ENCODE measurements around the gene SPZ1.
"Not testable (repeated sequence)": the region's sequence is repeated elsewhere in the genome, so short reads cannot be mapped to it uniquely, and the experiment has no call there.

Gene SPZ1

DNA sequence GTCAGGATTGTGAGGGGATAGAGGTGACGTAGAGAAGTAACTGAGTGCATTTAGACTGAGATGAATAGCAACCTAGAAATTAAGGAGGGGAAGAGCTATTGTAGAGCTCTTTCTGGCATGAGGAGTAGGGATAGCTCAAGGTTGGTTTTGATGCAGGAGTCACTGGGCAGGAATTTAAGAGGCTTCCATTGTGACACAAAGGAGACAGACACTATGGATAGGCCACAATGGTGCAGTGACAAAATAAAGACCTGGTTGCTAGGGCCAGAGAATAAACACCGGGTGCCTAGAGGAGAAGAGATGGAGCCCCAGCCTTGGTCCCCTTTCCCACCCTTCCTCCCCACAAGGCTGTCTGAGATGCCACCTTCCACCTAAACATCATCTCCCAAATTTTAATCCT, at the start of gene SPZ1:
Gene SPZ1, plus strand, starts transcription at position 301 of the 400 bp plus-strand sequence. CDS start 214 bp downstream, outside the sequence.
- Histone ChIP-seq H3K27me3 (ENCODE audit: control insufficient read depth, insufficient read depth, low read length) (no peaks in the 10 kb centered on the region), H3K4me1 (ENCODE audit: control insufficient read depth, insufficient read depth, low read length) (no peaks in the 10 kb centered on the region), H3K9ac (ENCODE audit: low read length) (no peak within 1 kb of the TSS), H3K9me3 (ENCODE audit: control insufficient read depth, insufficient read depth, low read depth, low read length) (no peaks in the 10 kb centered on the region), H3K4me3 (ENCODE audit: low read depth, low read length) (no peak within 1 kb of the TSS), H3K36me3 (ENCODE audit: control insufficient read depth, insufficient read depth, low read length) (no peaks in the 10 kb centered on the region), H3K27ac (ENCODE audit: low read depth, low read length) (no peak within 1 kb of the TSS)

DNA sequence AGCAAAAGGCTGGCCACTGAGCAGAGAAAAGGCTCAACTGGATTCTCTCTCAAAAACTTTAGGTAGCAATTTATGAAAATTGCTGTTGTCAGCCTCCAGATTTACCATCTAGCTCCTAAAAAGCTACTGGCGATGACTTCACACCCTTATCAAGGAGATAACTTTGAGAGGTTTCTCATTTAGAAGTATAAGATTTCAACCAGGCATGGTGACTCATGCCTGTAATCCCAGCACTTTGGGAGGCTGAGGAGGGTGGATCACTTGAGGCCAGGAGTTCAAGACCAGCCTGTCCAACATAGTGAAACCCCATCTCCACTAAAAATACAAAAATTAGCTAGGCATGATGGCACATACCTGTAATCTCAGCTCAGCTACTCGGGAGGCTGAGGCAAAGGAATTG, 49.3 kb upstream of the SPZ1 start:
- not testable (repeated sequence) for H3K27ac ChIP-seq (ENCODE audit: low read depth, low read length); H3K27me3 ChIP-seq (ENCODE audit: control insufficient read depth, insufficient read depth, low read length); H3K36me3 ChIP-seq (ENCODE audit: control insufficient read depth, insufficient read depth, low read length); H3K9me3 ChIP-seq (ENCODE audit: control insufficient read depth, insufficient read depth, low read depth, low read length); H3K4me3 ChIP-seq (ENCODE audit: low read depth, low read length); H3K4me1 ChIP-seq (ENCODE audit: control insufficient read depth, insufficient read depth, low read length); H3K9ac ChIP-seq (ENCODE audit: low read length)

- no peaks in the 10 kb centered on the region for H3K9me3 ChIP-seq (ENCODE audit: control insufficient read depth, insufficient read depth, low read depth, low read length)
- no peak overlapping the region for H3K27ac ChIP-seq (ENCODE audit: low read depth, low read length)
- H3K4me3 ChIP-seq (ENCODE audit: low read depth, low read length): no peak overlapping the region
- H3K36me3 ChIP-seq (ENCODE audit: control insufficient read depth, insufficient read depth, low read length): no peaks in the 10 kb centered on the region
- no peaks in the 10 kb centered on the region; the same call in 1 of the 2 replicates for H3K4me1 ChIP-seq (ENCODE audit: control insufficient read depth, insufficient read depth, low read length)
- H3K9ac ChIP-seq (ENCODE audit: low read length): no peak overlapping the region
- no peaks in the 10 kb centered on the region for H3K27me3 ChIP-seq (ENCODE audit: control insufficient read depth, insufficient read depth, low read length)
Observed at GRCh38 chr5:80275347-80275746, 44.5 kb upstream of the SPZ1 start.

DNA sequence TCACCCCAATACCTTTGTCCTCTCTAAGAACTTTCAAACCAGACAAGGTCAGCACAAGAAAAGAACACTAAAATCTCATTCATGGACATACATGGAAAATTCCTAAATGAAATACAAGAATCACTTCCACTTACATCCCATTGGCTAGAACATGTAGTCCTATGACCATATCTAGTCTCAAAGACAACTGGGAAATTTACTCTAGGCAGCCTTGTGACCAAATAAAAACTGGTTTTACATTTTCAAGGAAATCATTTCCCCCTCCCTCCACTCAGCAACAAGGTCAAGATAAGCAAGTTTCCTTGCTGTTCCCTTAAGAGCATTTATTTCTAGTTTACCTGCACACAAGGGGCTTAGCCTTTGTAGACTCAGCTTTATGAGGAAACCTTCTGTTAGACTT, 43.6 kb upstream of the SPZ1 start:
- H3K27me3 ChIP-seq (ENCODE audit: control insufficient read depth, insufficient read depth, low read length): no peaks in the 10 kb centered on the region
- H3K36me3 ChIP-seq (ENCODE audit: control insufficient read depth, insufficient read depth, low read length): no peaks in the 10 kb centered on the region
- H3K4me3 ChIP-seq (ENCODE audit: low read depth, low read length): no peak overlapping the region
- H3K9me3 ChIP-seq (ENCODE audit: control insufficient read depth, insufficient read depth, low read depth, low read length): no peaks in the 10 kb centered on the region
- no peaks in the 10 kb centered on the region; the same call in 1 of the 2 replicates for H3K4me1 ChIP-seq (ENCODE audit: control insufficient read depth, insufficient read depth, low read length)
- H3K27ac ChIP-seq (ENCODE audit: low read depth, low read length): no peak overlapping the region
- no peak overlapping the region for H3K9ac ChIP-seq (ENCODE audit: low read length)

DNA sequence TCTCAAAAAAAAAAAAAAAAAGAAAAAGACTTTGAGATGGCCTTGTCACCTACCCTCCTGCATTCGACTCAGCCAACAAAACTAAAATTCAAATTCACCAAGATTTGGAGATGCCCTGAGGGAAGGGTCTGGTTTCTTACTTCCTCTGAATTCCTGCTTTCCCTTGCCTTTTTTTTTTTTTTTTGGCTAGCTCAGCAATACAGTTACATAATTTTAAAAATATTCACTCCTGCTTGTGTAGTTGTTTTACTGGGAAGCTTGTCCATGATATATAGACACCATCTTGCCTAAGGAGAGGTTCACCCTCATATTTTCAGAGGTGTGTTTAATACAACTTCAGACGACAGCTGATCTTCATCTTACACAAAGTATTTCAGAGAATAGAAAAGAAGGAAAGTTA, 42.6 kb upstream of the SPZ1 start:
- H3K9ac ChIP-seq (ENCODE audit: low read length): no peak overlapping the region
- no peaks in the 10 kb centered on the region for H3K27me3 ChIP-seq (ENCODE audit: control insufficient read depth, insufficient read depth, low read length)
- no peaks in the 10 kb centered on the region for H3K9me3 ChIP-seq (ENCODE audit: control insufficient read depth, insufficient read depth, low read depth, low read length)
- H3K4me1 ChIP-seq (ENCODE audit: control insufficient read depth, insufficient read depth, low read length): no peaks in the 10 kb centered on the region
- no peak overlapping the region for H3K4me3 ChIP-seq (ENCODE audit: low read depth, low read length)
- H3K36me3 ChIP-seq (ENCODE audit: control insufficient read depth, insufficient read depth, low read length): no peaks in the 10 kb centered on the region
- H3K27ac ChIP-seq (ENCODE audit: low read depth, low read length): no peak overlapping the region

DNA sequence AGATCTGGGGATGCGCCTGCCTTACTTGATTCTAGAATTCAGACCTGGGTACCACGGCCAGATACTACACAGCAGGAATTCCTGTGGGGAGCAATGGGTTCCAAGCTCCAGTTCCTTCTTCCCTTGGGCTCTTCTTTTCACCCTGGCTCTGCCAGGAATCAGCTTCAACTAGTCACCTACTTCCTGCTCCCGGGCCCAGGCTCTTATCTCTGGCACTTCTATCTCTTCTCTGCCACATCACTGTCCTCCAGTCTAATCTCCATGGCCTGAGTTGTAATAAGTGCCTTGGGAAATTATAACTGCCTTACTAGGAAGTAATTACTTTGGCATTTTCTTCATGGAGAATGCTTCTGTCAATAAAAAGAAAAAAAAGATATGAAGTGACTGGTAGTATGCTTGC, 37.7 kb upstream of the SPZ1 start:
- H3K9ac ChIP-seq (ENCODE audit: low read length): no peak overlapping the region
- no peaks in the 10 kb centered on the region for H3K36me3 ChIP-seq (ENCODE audit: control insufficient read depth, insufficient read depth, low read length)
- H3K4me1 ChIP-seq (ENCODE audit: control insufficient read depth, insufficient read depth, low read length): 0 out of 2 replicates have a peak, but pooled peaks cover 4% of the 10 kb centered on the region
- no peak overlapping the region for H3K4me3 ChIP-seq (ENCODE audit: low read depth, low read length)
- H3K27me3 ChIP-seq (ENCODE audit: control insufficient read depth, insufficient read depth, low read length): no peaks in the 10 kb centered on the region
- H3K9me3 ChIP-seq (ENCODE audit: control insufficient read depth, insufficient read depth, low read depth, low read length): no peaks in the 10 kb centered on the region
- H3K27ac ChIP-seq (ENCODE audit: low read depth, low read length): no peak overlapping the region

DNA sequence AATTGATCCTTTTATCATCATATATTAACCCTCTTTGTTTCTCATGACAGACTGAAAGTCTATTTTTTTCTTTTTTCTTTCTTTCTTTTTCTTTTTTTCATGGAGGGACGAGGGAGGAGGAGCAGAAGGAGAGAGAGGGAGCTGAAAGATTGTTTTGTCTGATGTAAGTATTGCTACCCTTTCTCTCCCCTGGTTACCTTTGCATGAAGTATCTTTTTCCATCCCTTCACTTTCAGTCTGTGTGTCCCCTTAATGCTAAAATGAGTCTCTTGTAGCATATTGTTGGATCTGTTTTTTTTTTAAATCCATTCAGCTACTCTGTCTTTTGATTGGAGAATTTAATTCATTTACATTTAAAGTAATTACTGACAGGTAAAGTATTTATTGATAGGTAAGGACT, 36.4 kb upstream of the SPZ1 start:
- no peaks in the 10 kb centered on the region for H3K36me3 ChIP-seq (ENCODE audit: control insufficient read depth, insufficient read depth, low read length)
- no peak overlapping the region for H3K9ac ChIP-seq (ENCODE audit: low read length)
- H3K9me3 ChIP-seq (ENCODE audit: control insufficient read depth, insufficient read depth, low read depth, low read length): no peaks in the 10 kb centered on the region
- H3K27me3 ChIP-seq (ENCODE audit: control insufficient read depth, insufficient read depth, low read length): no peaks in the 10 kb centered on the region
- 0 out of 2 replicates have a peak, but pooled peaks cover 4% of the 10 kb centered on the region for H3K4me1 ChIP-seq (ENCODE audit: control insufficient read depth, insufficient read depth, low read length)
- H3K4me3 ChIP-seq (ENCODE audit: low read depth, low read length): no peak overlapping the region
- H3K27ac ChIP-seq (ENCODE audit: low read depth, low read length): no peak overlapping the region

GRCh38 chr5:80284720-80285119, 35.1 kb upstream of the SPZ1 start:
- no peak overlapping the region for H3K9ac ChIP-seq (ENCODE audit: low read length)
- H3K9me3 ChIP-seq (ENCODE audit: control insufficient read depth, insufficient read depth, low read depth, low read length): no peaks in the 10 kb centered on the region
- H3K36me3 ChIP-seq (ENCODE audit: control insufficient read depth, insufficient read depth, low read length): no peaks in the 10 kb centered on the region
- no peak overlapping the region for H3K27ac ChIP-seq (ENCODE audit: low read depth, low read length)
- H3K4me1 ChIP-seq (ENCODE audit: control insufficient read depth, insufficient read depth, low read length): 0 out of 2 replicates have a peak, but pooled peaks cover 4% of the 10 kb centered on the region
- H3K4me3 ChIP-seq (ENCODE audit: low read depth, low read length): no peak overlapping the region
- no peaks in the 10 kb centered on the region for H3K27me3 ChIP-seq (ENCODE audit: control insufficient read depth, insufficient read depth, low read length)

GRCh38 chr5:80288177-80288576, 31.6 kb upstream of the SPZ1 start:
- Histone ChIP-seq H3K27me3 (ENCODE audit: control insufficient read depth, insufficient read depth, low read length) (no peaks in the 10 kb centered on the region), H3K4me1 (ENCODE audit: control insufficient read depth, insufficient read depth, low read length) (0 out of 2 replicates have a peak, but pooled peaks cover 4% of the 10 kb centered on the region)

DNA sequence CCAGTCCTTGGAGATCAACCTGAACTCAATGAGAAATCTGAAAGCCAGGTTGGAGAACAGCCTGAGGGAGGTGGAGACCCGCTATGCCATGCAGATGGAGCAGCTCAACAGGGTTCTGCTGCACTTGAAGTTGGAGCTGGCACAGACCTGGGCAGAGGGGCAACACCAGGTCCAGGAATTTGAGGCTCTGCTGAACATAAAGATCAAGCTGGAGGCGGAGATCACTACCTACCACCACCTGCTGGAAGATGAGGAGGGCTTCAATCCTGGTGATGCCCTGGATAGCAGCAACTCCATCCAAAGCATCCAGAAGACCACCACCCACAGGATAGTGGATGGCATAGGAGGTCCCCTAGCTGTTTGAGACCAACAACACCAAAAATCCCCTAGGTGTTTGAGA, 30.5 kb upstream of the SPZ1 start:
- Histone ChIP-seq H3K9ac (ENCODE audit: low read length) (no peak overlapping the region), H3K36me3 (ENCODE audit: control insufficient read depth, insufficient read depth, low read length) (no peaks in the 10 kb centered on the region), H3K27ac (ENCODE audit: low read depth, low read length) (no peak overlapping the region), H3K27me3 (ENCODE audit: control insufficient read depth, insufficient read depth, low read length) (no peaks in the 10 kb centered on the region), H3K4me3 (ENCODE audit: low read depth, low read length) (no peak overlapping the region), H3K9me3 (ENCODE audit: control insufficient read depth, insufficient read depth, low read depth, low read length) (no peaks in the 10 kb centered on the region), H3K4me1 (ENCODE audit: control insufficient read depth, insufficient read depth, low read length) (0 out of 2 replicates have a peak, but pooled peaks cover 4% of the 10 kb centered on the region)

More at GRCh38 chr5:80288177-80288576, 31.6 kb upstream of the SPZ1 start:
- no peaks in the 10 kb centered on the region for H3K9me3 ChIP-seq (ENCODE audit: control insufficient read depth, insufficient read depth, low read depth, low read length)
- no peak overlapping the region for H3K9ac ChIP-seq (ENCODE audit: low read length)
- H3K36me3 ChIP-seq (ENCODE audit: control insufficient read depth, insufficient read depth, low read length): no peaks in the 10 kb centered on the region
- no peak overlapping the region for H3K4me3 ChIP-seq (ENCODE audit: low read depth, low read length)
- no peak overlapping the region for H3K27ac ChIP-seq (ENCODE audit: low read depth, low read length)

DNA sequence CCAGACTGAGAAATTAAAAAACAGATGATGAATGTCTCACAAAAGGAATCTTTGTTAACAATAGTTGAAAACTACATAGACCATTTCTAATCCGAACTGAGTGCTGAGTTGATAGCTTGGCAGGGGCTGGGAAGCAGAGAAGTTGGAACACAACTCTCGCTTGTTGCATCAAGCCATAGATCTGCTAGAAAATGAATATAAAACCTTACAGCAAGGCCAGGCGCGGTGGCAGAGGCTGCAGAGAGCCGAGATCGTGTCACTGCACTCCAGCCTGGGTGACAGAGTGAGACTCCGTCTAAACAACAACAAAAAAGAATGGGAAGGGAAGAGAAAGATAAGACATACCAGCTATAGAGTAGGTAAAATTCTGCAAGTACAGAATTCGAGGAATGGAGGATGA, 28.0 kb upstream of the SPZ1 start:
- no peaks in the 10 kb centered on the region for H3K36me3 ChIP-seq (ENCODE audit: control insufficient read depth, insufficient read depth, low read length)
- H3K9ac ChIP-seq (ENCODE audit: low read length): no peak overlapping the region
- no peaks in the 10 kb centered on the region for H3K9me3 ChIP-seq (ENCODE audit: control insufficient read depth, insufficient read depth, low read depth, low read length)
- no peak overlapping the region for H3K4me3 ChIP-seq (ENCODE audit: low read depth, low read length)
- H3K27me3 ChIP-seq (ENCODE audit: control insufficient read depth, insufficient read depth, low read length): no peaks in the 10 kb centered on the region
- H3K4me1 ChIP-seq (ENCODE audit: control insufficient read depth, insufficient read depth, low read length): no peaks in the 10 kb centered on the region
- H3K27ac ChIP-seq (ENCODE audit: low read depth, low read length): no peak overlapping the region

GRCh38 chr5:80296121-80296520, 23.7 kb upstream of the SPZ1 start:
- H3K4me3 ChIP-seq (ENCODE audit: low read depth, low read length): no peak overlapping the region
- no peaks in the 10 kb centered on the region for H3K36me3 ChIP-seq (ENCODE audit: control insufficient read depth, insufficient read depth, low read length)
- peaks cover 6% of the 10 kb centered on the region for H3K9me3 ChIP-seq (ENCODE audit: control insufficient read depth, insufficient read depth, low read depth, low read length)
- H3K9ac ChIP-seq (ENCODE audit: low read length): no peak overlapping the region
- H3K4me1 ChIP-seq (ENCODE audit: control insufficient read depth, insufficient read depth, low read length): no peaks in the 10 kb centered on the region
- H3K27me3 ChIP-seq (ENCODE audit: control insufficient read depth, insufficient read depth, low read length): no peaks in the 10 kb centered on the region
- H3K27ac ChIP-seq (ENCODE audit: low read depth, low read length): no peak overlapping the region
